T47D (cell line): ENCODE measurements around the gene LSM14A.
"Not testable (repeated sequence)": the region's sequence is repeated elsewhere in the genome, so short reads cannot be mapped to it uniquely, and the experiment has no call there.

ENCODE experiments used
- DNase-seq, 2 experiments: peaks; one replicate each; pipeline versions ENCODE4 v3.0.0 to v3.0.0-alpha.2; 2011 to 2012; ENCODE audit warnings: low read depth in 1 of 2, low spot score in 1 of 2
- JUND ChIP-seq: IDR thresholded peaks from 2 replicates; pipeline ENCODE4 v1.6.1; 2012; ENCODE audit warnings: low read depth
- in situ Hi-C: cut with HindIII; loops from 2 replicates; pipeline ENCODE4 v1.10.0; 2016; ENCODE audit warnings: low sequenced_read_pairs, low pct_unique_long_range_greater_than_20kb

LSM14A gene

GRCh38 chr19:34141025-34141424 lies 31.3 kb upstream of the LSM14A start:
- no peak for TF ChIP-seq JUND
- in situ Hi-C loops = no loop called here
- no peak for DNase-seq

- TF ChIP-seq JUND = no peak
- in situ Hi-C loops = no loop called here
- no peak for DNase-seq
Observed at GRCh38 chr19:34142440-34142839, 29.9 kb upstream of the LSM14A start.

- DNase-seq = peak in 1 of 2 experiments; percentile 72
- TF ChIP-seq JUND = no peak
- in situ Hi-C loops = no loop called here
Observed at GRCh38 chr19:34145741-34146202, 26.5 kb upstream of the LSM14A start.

- in situ Hi-C loops = no loop called here
- no peak for TF ChIP-seq JUND
- DNase-seq = no peak
Observed at GRCh38 chr19:34148658-34149185, 23.6 kb upstream of the LSM14A start.

GRCh38 chr19:34149873-34150272 lies 22.4 kb upstream of the LSM14A start:
- DNase-seq = no peak
- in situ Hi-C loops = no loop called here
- TF ChIP-seq JUND = no peak

GRCh38 chr19:34150558-34150957 lies 21.7 kb upstream of the LSM14A start:
- TF ChIP-seq JUND = no peak
- DNase-seq = no peak
- in situ Hi-C loops = no loop called here

GRCh38 chr19:34151439-34151838 lies 20.9 kb upstream of the LSM14A start:
- no peak for TF ChIP-seq JUND
- in situ Hi-C loops = no loop called here
- no peak for DNase-seq

GRCh38 chr19:34154401-34154800 lies 17.9 kb upstream of the LSM14A start:
- no peak for DNase-seq
- in situ Hi-C loops = no loop called here
- TF ChIP-seq JUND = no peak

GRCh38 chr19:34155686-34156085 lies 16.6 kb upstream of the LSM14A start:
- TF ChIP-seq JUND = no peak
- in situ Hi-C loops = no loop called here
- DNase-seq = no peak

- DNase-seq, in situ Hi-C loops: not testable (repeated sequence)
Observed at GRCh38 chr19:34158966-34159365, 13.3 kb upstream of the LSM14A start.

- in situ Hi-C loops, DNase-seq: not testable (repeated sequence)
Observed at GRCh38 chr19:34159541-34159940, 12.8 kb upstream of the LSM14A start.

- in situ Hi-C loops = not testable (repeated sequence)
Observed at GRCh38 chr19:34161902-34162301, 10.4 kb upstream of the LSM14A start.

GRCh38 chr19:34165295-34165738 lies 7.0 kb upstream of the LSM14A start:
- in situ Hi-C loops = no loop called here
- no peak for TF ChIP-seq JUND
- DNase-seq = no peak

More at GRCh38 chr19:34161902-34162301, 10.4 kb upstream of the LSM14A start:
- not testable (repeated sequence) for DNase-seq

GRCh38 chr19:34169475-34170199 lies 2.7 kb upstream of the LSM14A start:
- in situ Hi-C loops, DNase-seq: not testable (repeated sequence)
